CD8-positive, alpha-beta memory T cell (primary cell): Measurements from ENCODE around the gene SUPT5H. TPM values are rescaled to one million over a fixed set of nuclear protein-coding genes. Genes with fewer than 3 reads are reported as not detected.

Experiments
- CTCF ChIA-PET: fragments of 350-600 bp; sonication (Branson Sonifier 250); formaldehyde crosslinking; loops from one replicate; lab custom pipeline; 2021; ENCODE audit warnings: antibody characterized with exemption; lab: Charles Lee
- POLR2A ChIA-PET: fragments of 350-600 bp; sonication (Branson Sonifier 250); formaldehyde crosslinking; loops from one replicate; lab custom pipeline; 2021; ENCODE audit warnings: antibody characterized with exemption; lab: Charles Lee
- DNase-seq, 5 donors: peaks; one replicate each; pipeline versions ENCODE4 v3.0.0 to v3.0.0-alpha.2; 2020 to 2022; ENCODE audit warnings: mixed read lengths in 1 of 5
- H3K27ac ChIP-seq: one replicate; pipeline ENCODE4 v1.7.0; 2013; ENCODE audit warnings: low read depth, mild to moderate bottlenecking, low read length, moderate library complexity
- H3K27me3 ChIP-seq: 2 replicates; pipeline ENCODE4 v1.7.0; 2013; ENCODE audit warnings: low read length, mild to moderate bottlenecking; ENCODE audit not compliant: insufficient read depth, poor library complexity, severe bottlenecking
- H3K36me3 ChIP-seq: 2 replicates; pipeline ENCODE4 v1.7.0; 2013; ENCODE audit warnings: mild to moderate bottlenecking, low read length, moderate library complexity; ENCODE audit not compliant: insufficient read depth
- H3K4me1 ChIP-seq: 2 replicates; pipeline ENCODE4 v1.7.0; 2013; ENCODE audit warnings: mild to moderate bottlenecking, low read length, moderate library complexity; ENCODE audit not compliant: insufficient read depth
- H3K4me3 ChIP-seq: 2 replicates; pipeline ENCODE4 v1.7.0; 2013; ENCODE audit warnings: mild to moderate bottlenecking, low read length
- H3K9me3 ChIP-seq: 2 replicates; pipeline ENCODE4 v1.7.0; 2013; ENCODE audit warnings: mild to moderate bottlenecking, low read length
- H3K27ac Mint-ChIP-seq, 8 donors: one replicate each; pipeline ENCODE4 v1.8.0; 2020 to 2021; ENCODE audit warnings: mixed read lengths in 8 of 8, mild to moderate bottlenecking in 6 of 8, inconsistent platforms in 3 of 8, moderate library complexity in 3 of 8
- H3K27me3 Mint-ChIP-seq, 2 donors: one replicate each; pipeline ENCODE4 v1.8.0; 2020 to 2021; ENCODE audit warnings: mixed read lengths in 2 of 2, mild to moderate bottlenecking in 1 of 2, moderate library complexity in 1 of 2
- H3K36me3 Mint-ChIP-seq, 3 donors: one replicate each; pipeline ENCODE4 v1.8.0; 2020 to 2021; ENCODE audit warnings: mixed read lengths in 3 of 3, inconsistent platforms in 1 of 3, mild to moderate bottlenecking in 1 of 3
- H3K4me1 Mint-ChIP-seq, 3 donors: one replicate each; pipeline ENCODE4 v1.8.0; 2020 to 2021; ENCODE audit warnings: mixed read lengths in 3 of 3, inconsistent platforms in 1 of 3, mild to moderate bottlenecking in 1 of 3
- H3K4me3 Mint-ChIP-seq, 7 donors: one replicate each; pipeline ENCODE4 v1.8.0; 2020 to 2021; ENCODE audit warnings: mixed read lengths in 7 of 7, mild to moderate bottlenecking in 6 of 7, moderate library complexity in 4 of 7, inconsistent platforms in 2 of 7
- H3K9me3 Mint-ChIP-seq, 5 donors: one replicate each; pipeline ENCODE4 v1.8.0; 2020 to 2022; ENCODE audit warnings: mixed read lengths in 5 of 5, mild to moderate bottlenecking in 3 of 5, moderate library complexity in 2 of 5, inconsistent platforms in 1 of 5
- polyA plus RNA-seq: library from polyadenylated mRNA; unstranded; fragments of 300-500 nt; fragmentation: Illumina TruSeq; gene quantifications from one replicate; pipeline ENCODE4 v1.2.3, GENCODE V29; 2021
- total RNA-seq, 2 experiments: library from RNA; stranded (reverse); gene quantifications; one replicate each; pipeline ENCODE4 v1.2.3, GENCODE V29; 2021

Gene SUPT5H
- total and polyA plus RNA-seq, 3 experiments from 2014 or later = 115 to 196 (median 190) TPM

GRCh38 chr19:39509233-39509632 is 63.9 kb downstream of the SUPT5H start:
- H3K4me3 ChIP-seq = no peak overlapping the region
- Mint-ChIP-seq H3K4me1 (peaks cover 10 to 19% (median 18%) of the 10 kb centered on the region in 3 donors), H3K27me3 (peaks cover 40 to 63% of the 10 kb centered on the region in 2 donors), H3K36me3 (no peaks in the 10 kb centered on the region), H3K9me3 (peaks cover 0 to 6% (median 0%) of the 10 kb centered on the region in 5 donors), H3K4me3 (no peak overlapping the region), H3K27ac (no peak overlapping the region)
- peaks cover 15% of the 10 kb centered on the region for H3K27me3 ChIP-seq
- ChIA-PET CTCF (no interaction called here), POLR2A (no interaction called here)
- DNase-seq = no peak
- H3K36me3 ChIP-seq = no peaks in the 10 kb centered on the region
- no peak overlapping the region for H3K27ac ChIP-seq
- H3K9me3 ChIP-seq = no peaks in the 10 kb centered on the region
- peaks cover 8% of the 10 kb centered on the region for H3K4me1 ChIP-seq

DNA sequence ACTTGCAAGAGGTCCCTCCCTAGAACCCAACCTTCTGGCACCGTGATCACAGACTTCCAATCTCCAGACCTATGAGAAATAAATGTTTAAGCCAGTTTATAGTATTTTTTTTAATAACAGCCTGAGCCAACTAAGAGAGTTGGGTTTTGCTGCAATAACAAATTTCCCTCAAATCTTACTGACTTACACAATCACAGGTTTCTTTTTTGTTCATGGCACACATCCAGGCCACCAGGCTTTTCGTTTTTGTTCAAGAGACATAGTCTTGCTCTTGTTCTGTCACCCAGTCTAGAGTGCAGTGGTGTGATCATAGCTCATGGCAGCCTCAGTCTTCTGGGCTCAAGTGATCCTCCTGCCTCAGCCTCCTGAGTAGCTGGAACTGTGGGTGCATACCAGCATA is 67.6 kb downstream of the SUPT5H start:
- Mint-ChIP-seq H3K4me3 (no peak overlapping the region), H3K27me3 (peaks cover 54 to 65% of the 10 kb centered on the region in 2 donors), H3K36me3 (peaks cover 0 to 4% (median 0%) of the 10 kb centered on the region in 3 donors), H3K27ac (no peak overlapping the region), H3K9me3 (peaks cover 0 to under 1% (median 0%) of the 10 kb centered on the region in 5 donors), H3K4me1 (peaks cover 10 to 27% (median 15%) of the 10 kb centered on the region in 3 donors)
- Histone ChIP-seq H3K36me3 (no peaks in the 10 kb centered on the region), H3K27me3 (peaks cover 41% of the 10 kb centered on the region), H3K4me3 (no peak overlapping the region), H3K9me3 (no peaks in the 10 kb centered on the region), H3K27ac (no peak overlapping the region), H3K4me1 (peaks cover 18% of the 10 kb centered on the region)
- CTCF ChIA-PET = interaction anchor here (0.9 kb wide), 1 partner anchor 19 kb away, joined by 3 read pairs; the partner anchor contains the start of gene EID2B
- no peak for DNase-seq
- POLR2A ChIA-PET = no interaction called here

DNA sequence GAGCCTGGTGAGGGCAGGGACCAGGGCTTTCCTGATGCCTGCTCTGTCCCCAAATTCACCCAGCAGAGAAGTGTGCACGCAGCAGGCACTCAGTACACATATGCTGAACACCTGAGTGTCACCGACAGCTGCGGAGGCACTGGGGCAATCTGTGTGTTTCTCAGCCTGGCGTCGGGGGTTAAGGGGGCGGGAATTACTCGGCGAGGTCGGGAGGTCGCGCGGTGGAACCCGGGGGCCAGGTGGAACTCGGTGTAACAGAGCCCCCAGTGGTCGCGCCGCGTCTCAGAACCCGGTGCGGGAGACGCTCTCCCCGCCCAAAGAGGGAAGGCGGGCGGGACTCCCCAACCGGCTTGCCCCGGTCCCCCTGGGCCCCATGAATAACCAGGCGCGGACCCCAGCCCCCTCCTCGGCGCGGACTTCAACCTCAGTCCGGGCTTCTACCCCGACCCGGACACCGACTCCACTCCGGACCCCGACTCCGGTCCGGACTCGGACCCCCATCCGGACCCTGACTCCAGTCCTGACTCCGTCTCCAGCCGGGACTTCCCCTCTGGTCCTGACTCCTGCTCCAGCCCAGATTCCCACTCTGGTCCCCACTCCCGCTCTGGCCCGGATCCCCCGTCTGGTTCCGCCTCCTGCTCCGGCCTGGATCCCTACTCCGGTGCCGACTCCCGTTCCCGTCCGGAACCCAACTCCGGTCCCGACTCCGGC is 69.6 kb downstream of the SUPT5H start, which contains the start of gene SELENOV:
Gene SELENOV (plus strand): TSS at position 300 of the 711 bp plus-strand sequence. CDS start 74 bp downstream, at position 374.
- H3K4me1 ChIP-seq = peaks cover 18% of the 10 kb centered on the region
- ChIA-PET POLR2A (no interaction called here), CTCF (interaction anchor here (1.1 to 3.4 kb wide), 2 partner anchors 12 to 14 kb away, joined by 3 to 9 read pairs; no protein-coding TSS in a partner anchor)
- Mint-ChIP-seq H3K9me3 (no peaks in the 10 kb centered on the region), H3K27ac (peak within 1 kb of the TSS in 3 of 8 donors; percentile 24 to 52 (median 45)), H3K4me3 (peak within 1 kb of the TSS in 6 of 7 donors; percentile 47 to 90 (median 78)), H3K27me3 (peaks cover 54 to 60% of the 10 kb centered on the region in 2 donors), H3K4me1 (peaks cover 8 to 25% (median 12%) of the 10 kb centered on the region in 3 donors), H3K36me3 (peaks cover 0 to 4% (median 0%) of the 10 kb centered on the region in 3 donors)
- H3K9me3 ChIP-seq = no peaks in the 10 kb centered on the region
- peak within 1 kb of the TSS; percentile 43 for H3K4me3 ChIP-seq
- no peaks in the 10 kb centered on the region for H3K36me3 ChIP-seq
- peak in 2 of 5 donors; percentile 35 to 50 for DNase-seq
- H3K27me3 ChIP-seq = peaks cover 41% of the 10 kb centered on the region
- H3K27ac ChIP-seq = no peak within 1 kb of the TSS

- POLR2A ChIA-PET = no interaction called here
- H3K27me3 ChIP-seq = peaks cover 41% of the 10 kb centered on the region
- H3K27me3 Mint-ChIP-seq = peaks cover 54 to 56% of the 10 kb centered on the region in 2 donors
- H3K9me3 ChIP-seq = no peaks in the 10 kb centered on the region
- peak in 1 of 5 donors; percentile 17 for DNase-seq
- no peaks in the 10 kb centered on the region for H3K36me3 ChIP-seq
- no peak overlapping the region for H3K27ac ChIP-seq
- peak overlapping the region in 6 of 7 donors; percentile 41 to 80 (median 58) for H3K4me3 Mint-ChIP-seq
- H3K4me1 Mint-ChIP-seq = peaks cover 8 to 25% (median 12%) of the 10 kb centered on the region in 3 donors
- CTCF ChIA-PET = interaction anchor here (3.4 kb wide), 1 partner anchor 13 kb away, joined by 9 read pairs; no protein-coding TSS in a partner anchor
- no peaks in the 10 kb centered on the region for H3K9me3 Mint-ChIP-seq
- H3K27ac Mint-ChIP-seq = peak overlapping the region in 1 of 8 donors; percentile 24
- H3K36me3 Mint-ChIP-seq = peaks cover 0 to 4% (median 0%) of the 10 kb centered on the region in 3 donors
- peaks cover 18% of the 10 kb centered on the region for H3K4me1 ChIP-seq
- H3K4me3 ChIP-seq = peak overlapping the region; percentile 43
These were observed 70.3 kb downstream of the SUPT5H start for GRCh38 chr19:39515551-39516191.

- peaks cover 8 to 25% (median 12%) of the 10 kb centered on the region in 3 donors for H3K4me1 Mint-ChIP-seq
- H3K27me3 ChIP-seq = peaks cover 41% of the 10 kb centered on the region
- no peak overlapping the region for H3K27ac ChIP-seq
- no peak overlapping the region for H3K4me3 ChIP-seq
- H3K4me1 ChIP-seq = peaks cover 18% of the 10 kb centered on the region
- ChIA-PET POLR2A (no interaction called here), CTCF (interaction anchor here (3.4 kb wide), 1 partner anchor 13 kb away, joined by 9 read pairs; no protein-coding TSS in a partner anchor)
- H3K9me3 Mint-ChIP-seq = no peaks in the 10 kb centered on the region
- H3K27me3 Mint-ChIP-seq = peaks cover 54 to 56% of the 10 kb centered on the region in 2 donors
- peaks cover 0 to 4% (median 0%) of the 10 kb centered on the region in 3 donors for H3K36me3 Mint-ChIP-seq
- peak overlapping the region in 2 of 8 donors; percentile 14 to 27 for H3K27ac Mint-ChIP-seq
- H3K4me3 Mint-ChIP-seq = peak overlapping the region in 6 of 7 donors; percentile 41 to 72 (median 50)
- no peaks in the 10 kb centered on the region for H3K36me3 ChIP-seq
- DNase-seq = no peak
- H3K9me3 ChIP-seq = no peaks in the 10 kb centered on the region
These were observed 70.9 kb downstream of the SUPT5H start for GRCh38 chr19:39516270-39516669.

GRCh38 chr19:39517432-39517831 is 72.0 kb downstream of the SUPT5H start:
- Mint-ChIP-seq H3K4me3 (no peak overlapping the region), H3K4me1 (peaks cover 8 to 25% (median 12%) of the 10 kb centered on the region in 3 donors), H3K27me3 (peaks cover 51 to 52% of the 10 kb centered on the region in 2 donors), H3K9me3 (no peaks in the 10 kb centered on the region), H3K36me3 (peaks cover 0 to 4% (median 0%) of the 10 kb centered on the region in 3 donors), H3K27ac (no peak overlapping the region)
- Histone ChIP-seq H3K9me3 (no peaks in the 10 kb centered on the region), H3K4me1 (peaks cover 18% of the 10 kb centered on the region), H3K27me3 (peaks cover 41% of the 10 kb centered on the region), H3K4me3 (no peak overlapping the region), H3K36me3 (no peaks in the 10 kb centered on the region), H3K27ac (no peak overlapping the region)
- ChIA-PET CTCF (interaction anchor here (1.2 kb wide), 1 partner anchor 16 kb away, joined by 5 read pairs; no protein-coding TSS in a partner anchor), POLR2A (no interaction called here)
- DNase-seq = no peak

GRCh38 chr19:39518458-39518857 is 73.1 kb downstream of the SUPT5H start:
- H3K27me3 ChIP-seq = peaks cover 35% of the 10 kb centered on the region

More at GRCh38 chr19:39518458-39518857, 73.1 kb downstream of the SUPT5H start:
- Mint-ChIP-seq H3K27ac (peak overlapping the region in 2 of 8 donors; percentile 33 to 58), H3K27me3 (peaks cover 45% of the 10 kb centered on the region in 2 donors), H3K4me3 (no peak overlapping the region), H3K9me3 (no peaks in the 10 kb centered on the region), H3K4me1 (peaks cover 8 to 25% (median 12%) of the 10 kb centered on the region in 3 donors), H3K36me3 (peaks cover 0 to 4% (median 0%) of the 10 kb centered on the region in 3 donors)
- CTCF ChIA-PET = interaction anchor here (1.2 kb wide), 1 partner anchor 15 kb away, joined by 5 read pairs; no protein-coding TSS in a partner anchor
- Histone ChIP-seq H3K4me3 (no peak overlapping the region), H3K4me1 (peaks cover 18% of the 10 kb centered on the region), H3K36me3 (no peaks in the 10 kb centered on the region), H3K9me3 (no peaks in the 10 kb centered on the region), H3K27ac (no peak overlapping the region)
- POLR2A ChIA-PET = no interaction called here
- no peak for DNase-seq
